Measurements from ENCODE around the gene ACTG1. TPM values are rescaled to one million over a fixed set of nuclear protein-coding genes. Genes with fewer than 3 reads are reported as not detected.

The ACTG1 gene
- total RNA-seq, 4 donors from 2014 or later = 1,023 to 5,472 (median 2,159) TPM

- Histone ChIP-seq H3K27me3 (no peaks in the 10 kb centered on the region), H3K36me3 (no peaks in the 10 kb centered on the region), H3K4me3 (no peak overlapping the region), H3K4me1 (peaks cover 0 to 10% of the 10 kb centered on the region in 2 donors), H3K27ac (no peak overlapping the region), H3K9me3 (no peaks in the 10 kb centered on the region)
- TF ChIP-seq CTCF (IDR thresholded peaks at IDR 0.05) (no peak), POLR2A (IDR thresholded peaks at IDR 0.05) (no peak)
- DNase-seq = no peak
- intact Hi-C loops (cut with DNase I; ENCODE audit: low total_unique reads) = no loop called here
These were observed 44.9 kb upstream of the ACTG1 start for GRCh38 chr17:81557276-81558114.

GRCh38 chr17:81556863-81557262 is 44.3 kb upstream of the ACTG1 start:
- TF ChIP-seq CTCF (IDR thresholded peaks at IDR 0.05) (no peak), POLR2A (IDR thresholded peaks at IDR 0.05) (no peak)
- no peak for DNase-seq
- Histone ChIP-seq H3K4me3 (no peak overlapping the region), H3K36me3 (no peaks in the 10 kb centered on the region), H3K9me3 (no peaks in the 10 kb centered on the region), H3K27me3 (no peaks in the 10 kb centered on the region), H3K27ac (no peak overlapping the region), H3K4me1 (peaks cover 0 to 10% of the 10 kb centered on the region in 2 donors)
- intact Hi-C loops (cut with DNase I; ENCODE audit: low total_unique reads) = no loop called here

- H3K27ac ChIP-seq = no peak overlapping the region
- no peaks in the 10 kb centered on the region for H3K36me3 ChIP-seq
These were observed 43.6 kb upstream of the ACTG1 start for GRCh38 chr17:81556175-81556691.

GRCh38 chr17:81553616-81554181 is 41.1 kb upstream of the ACTG1 start:
- peaks cover 0 to 17% of the 10 kb centered on the region in 2 donors for H3K4me1 ChIP-seq
- TF ChIP-seq CTCF (IDR thresholded peaks at IDR 0.05) (peak in 1 of 4 experiments; percentile 8), POLR2A (IDR thresholded peaks at IDR 0.05) (no peak)
- H3K4me3 ChIP-seq = peak overlapping the region; percentile 62 to 81
- peak overlapping the region; percentile 62 to 78 for H3K27ac ChIP-seq
- intact Hi-C loops (cut with DNase I; ENCODE audit: low total_unique reads) = no loop called here
- H3K9me3 ChIP-seq = no peaks in the 10 kb centered on the region
- DNase-seq = peak; percentile 67 to 72
- H3K36me3 ChIP-seq = no peaks in the 10 kb centered on the region
- H3K27me3 ChIP-seq = no peaks in the 10 kb centered on the region

More at GRCh38 chr17:81556175-81556691, 43.6 kb upstream of the ACTG1 start:
- H3K4me1 ChIP-seq = peaks cover 0 to 15% of the 10 kb centered on the region in 2 donors
- TF ChIP-seq POLR2A (IDR thresholded peaks at IDR 0.05) (no peak), CTCF (IDR thresholded peaks at IDR 0.05) (no peak)
- H3K9me3 ChIP-seq = no peaks in the 10 kb centered on the region
- intact Hi-C loops (cut with DNase I; ENCODE audit: low total_unique reads) = no loop called here
- H3K4me3 ChIP-seq = no peak overlapping the region
- no peaks in the 10 kb centered on the region for H3K27me3 ChIP-seq
- DNase-seq = no peak

Data from uterus (tissue), 4 donors.